GM12801 (cell line): Measurements from ENCODE around the gene ATXN1L.

Experiments used
- TF ChIP-seq, protein P1 (sequence below): IDR thresholded peaks from one replicate; pipeline ENCODE4 v1.5.1; 2011; ENCODE audit warnings: control low read depth; ENCODE audit not compliant: insufficient read length; ENCODE audit errors: extremely low read depth

ATXN1L gene

DNA sequence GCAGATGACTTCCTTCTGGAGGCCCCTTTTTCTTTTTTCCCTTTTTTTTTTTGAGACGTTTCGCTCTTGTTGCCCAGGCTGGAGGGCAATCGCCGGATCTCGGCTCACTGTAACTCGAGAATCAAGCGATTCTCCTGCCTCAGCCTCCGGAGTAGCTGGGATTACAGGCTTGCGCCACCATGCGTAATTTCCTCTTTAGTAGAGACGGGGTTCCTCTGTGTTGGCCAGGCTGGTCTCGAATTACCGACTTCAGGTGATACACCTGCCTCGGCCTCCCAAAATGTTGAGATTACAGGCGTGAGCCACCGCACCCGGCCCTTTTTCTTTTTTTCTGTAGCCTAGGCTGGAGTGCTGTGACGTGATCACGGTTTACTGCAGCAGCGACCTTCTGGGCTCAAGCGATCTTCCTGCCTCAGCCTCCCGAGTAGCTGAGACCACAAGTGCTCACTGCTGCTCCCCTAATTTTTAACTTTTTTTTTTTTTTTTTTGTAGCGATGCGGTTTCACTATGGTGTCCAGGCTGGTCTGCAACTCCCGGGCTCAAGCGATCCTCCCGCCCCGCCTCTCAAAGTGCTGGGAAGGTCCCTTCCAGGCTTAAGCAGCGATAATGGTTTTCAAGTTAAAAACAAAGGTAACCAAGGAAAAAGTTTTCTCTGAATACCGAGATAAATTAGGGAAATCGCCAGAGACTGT, 48.6 kb downstream of the ATXN1L start:
- TF ChIP-seq, protein P1, sequence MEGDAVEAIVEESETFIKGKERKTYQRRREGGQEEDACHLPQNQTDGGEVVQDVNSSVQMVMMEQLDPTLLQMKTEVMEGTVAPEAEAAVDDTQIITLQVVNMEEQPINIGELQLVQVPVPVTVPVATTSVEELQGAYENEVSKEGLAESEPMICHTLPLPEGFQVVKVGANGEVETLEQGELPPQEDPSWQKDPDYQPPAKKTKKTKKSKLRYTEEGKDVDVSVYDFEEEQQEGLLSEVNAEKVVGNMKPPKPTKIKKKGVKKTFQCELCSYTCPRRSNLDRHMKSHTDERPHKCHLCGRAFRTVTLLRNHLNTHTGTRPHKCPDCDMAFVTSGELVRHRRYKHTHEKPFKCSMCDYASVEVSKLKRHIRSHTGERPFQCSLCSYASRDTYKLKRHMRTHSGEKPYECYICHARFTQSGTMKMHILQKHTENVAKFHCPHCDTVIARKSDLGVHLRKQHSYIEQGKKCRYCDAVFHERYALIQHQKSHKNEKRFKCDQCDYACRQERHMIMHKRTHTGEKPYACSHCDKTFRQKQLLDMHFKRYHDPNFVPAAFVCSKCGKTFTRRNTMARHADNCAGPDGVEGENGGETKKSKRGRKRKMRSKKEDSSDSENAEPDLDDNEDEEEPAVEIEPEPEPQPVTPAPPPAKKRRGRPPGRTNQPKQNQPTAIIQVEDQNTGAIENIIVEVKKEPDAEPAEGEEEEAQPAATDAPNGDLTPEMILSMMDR: no peak

DNA sequence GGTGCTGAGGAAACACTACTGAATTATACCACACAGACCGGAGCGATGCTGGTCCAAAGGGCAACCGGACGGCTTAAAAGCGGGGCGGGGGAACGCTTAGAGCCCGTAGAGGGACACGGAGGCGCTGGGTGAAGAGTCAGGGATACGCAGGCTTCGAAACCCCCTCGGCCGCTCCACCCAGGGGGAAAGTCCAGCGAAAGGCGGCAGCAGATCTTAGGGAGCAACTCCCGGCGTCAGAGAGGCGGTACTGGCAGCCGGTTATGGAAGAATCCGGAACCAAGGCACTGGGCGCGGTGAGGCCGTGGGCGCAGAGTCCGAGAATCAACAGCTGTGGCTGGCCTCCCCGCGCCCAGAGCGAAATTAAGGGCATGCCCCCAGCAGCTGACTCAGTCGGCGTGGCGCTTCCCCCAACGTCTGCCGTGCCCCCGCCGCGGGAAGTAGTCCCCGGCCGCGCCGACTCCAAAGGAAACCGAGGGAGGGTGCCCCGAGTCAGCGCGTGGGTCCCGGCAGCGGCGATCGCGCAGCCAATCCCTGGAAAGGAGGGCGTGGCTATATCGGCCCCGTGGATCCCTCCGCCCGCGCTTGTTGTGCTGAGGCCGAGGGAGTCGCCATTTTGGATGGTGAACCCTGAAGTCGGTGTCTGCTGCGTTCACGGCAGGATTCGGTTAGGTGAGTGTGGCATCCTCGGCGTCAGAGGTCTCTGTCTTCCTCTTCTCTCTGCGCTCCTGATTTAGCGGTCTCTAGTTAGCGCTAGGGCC, 49.3 kb downstream of the ATXN1L start, which contains the start of gene IST1:
IST1 (plus strand) TSS at position 611 of the 758 bp plus-strand sequence. CDS start 20,110 bp downstream, outside the sequence.
- TF ChIP-seq, protein P1: no peak

DNA sequence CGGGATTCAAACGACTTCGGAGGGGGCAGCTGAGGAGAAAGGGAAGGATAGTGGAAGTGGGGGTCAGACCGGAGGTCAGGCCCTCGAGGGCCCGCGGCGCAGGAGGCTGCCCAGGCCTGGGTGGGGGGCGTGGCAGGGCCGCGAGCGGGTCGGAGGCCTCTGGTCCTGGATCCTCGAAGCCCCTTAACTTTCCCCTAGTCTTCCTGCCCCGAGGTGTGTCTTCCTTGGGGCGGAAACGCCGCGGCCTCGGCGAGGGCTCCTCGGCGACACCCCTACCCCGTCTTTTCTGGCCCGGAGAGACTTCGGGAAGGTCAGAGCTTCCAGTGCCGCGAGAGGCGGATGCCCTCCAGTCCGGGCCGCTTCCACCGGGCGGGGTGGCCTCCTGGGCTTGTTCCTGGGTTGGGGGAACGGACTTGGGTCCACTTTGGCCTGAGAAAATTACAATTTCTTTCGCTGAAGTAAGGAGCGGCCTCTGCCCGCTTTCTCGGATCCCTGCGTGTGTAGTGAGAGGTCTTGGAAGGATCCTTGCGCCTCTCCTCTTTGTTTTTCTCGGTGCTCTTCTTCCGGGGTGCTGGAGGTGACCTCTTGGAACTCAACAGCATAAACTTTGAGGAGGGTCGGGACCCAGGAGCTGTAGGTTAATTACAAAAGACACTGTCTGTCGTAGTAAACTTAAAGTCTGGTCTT, 50.0 kb downstream of the ATXN1L start:
- TF ChIP-seq, protein P1: no peak

DNA sequence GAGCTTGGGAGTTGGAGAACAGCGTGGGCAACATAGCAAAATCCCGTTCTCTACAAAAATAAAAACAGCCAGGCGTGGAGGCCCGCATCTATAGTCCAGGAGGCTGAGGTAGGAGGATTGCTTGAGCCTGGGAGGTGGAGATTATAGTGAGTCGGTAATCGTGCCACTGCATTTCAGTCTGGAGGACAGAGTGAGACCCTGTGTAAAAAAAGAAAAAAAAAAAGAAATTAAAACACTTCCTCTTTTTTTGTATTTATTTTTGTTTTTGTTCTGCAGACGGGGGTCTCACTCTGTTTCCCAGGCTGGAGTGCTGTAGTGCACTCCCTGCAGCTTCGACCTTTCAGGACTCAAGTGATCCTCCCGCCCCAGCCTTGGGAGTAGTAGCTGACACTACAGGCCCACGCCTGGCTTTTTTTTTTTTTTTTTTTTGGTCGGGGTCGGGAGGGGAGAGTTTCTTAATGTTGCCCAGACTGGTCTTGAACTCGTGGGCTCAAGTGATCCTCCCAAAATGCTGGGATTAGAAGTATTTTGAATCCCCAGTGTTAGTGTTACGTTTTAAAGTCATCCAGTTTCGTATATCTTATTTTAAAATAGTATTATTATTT, 51.1 kb downstream of the ATXN1L start:
- TF ChIP-seq, protein P1: no peak

DNA sequence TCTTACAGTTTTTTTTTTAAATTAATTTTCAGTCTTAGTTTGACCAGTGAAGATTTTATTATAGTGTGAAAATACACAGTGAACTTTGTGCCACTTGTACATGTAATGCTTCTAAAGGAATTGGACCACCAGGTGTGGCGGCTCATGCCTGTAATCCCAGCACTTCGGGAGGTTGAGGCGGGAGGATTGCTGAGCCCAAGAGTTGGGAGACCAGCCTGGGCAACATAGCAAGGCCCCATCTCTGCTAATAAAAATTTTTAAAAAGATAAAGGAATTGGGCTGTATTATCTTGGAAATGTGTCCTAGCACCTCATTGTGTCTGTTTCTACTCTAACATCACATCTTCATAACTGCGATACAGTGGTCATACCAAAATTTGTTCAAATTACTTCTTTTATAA, 53.4 kb downstream of the ATXN1L start:
- TF ChIP-seq, protein P1: no peak

DNA sequence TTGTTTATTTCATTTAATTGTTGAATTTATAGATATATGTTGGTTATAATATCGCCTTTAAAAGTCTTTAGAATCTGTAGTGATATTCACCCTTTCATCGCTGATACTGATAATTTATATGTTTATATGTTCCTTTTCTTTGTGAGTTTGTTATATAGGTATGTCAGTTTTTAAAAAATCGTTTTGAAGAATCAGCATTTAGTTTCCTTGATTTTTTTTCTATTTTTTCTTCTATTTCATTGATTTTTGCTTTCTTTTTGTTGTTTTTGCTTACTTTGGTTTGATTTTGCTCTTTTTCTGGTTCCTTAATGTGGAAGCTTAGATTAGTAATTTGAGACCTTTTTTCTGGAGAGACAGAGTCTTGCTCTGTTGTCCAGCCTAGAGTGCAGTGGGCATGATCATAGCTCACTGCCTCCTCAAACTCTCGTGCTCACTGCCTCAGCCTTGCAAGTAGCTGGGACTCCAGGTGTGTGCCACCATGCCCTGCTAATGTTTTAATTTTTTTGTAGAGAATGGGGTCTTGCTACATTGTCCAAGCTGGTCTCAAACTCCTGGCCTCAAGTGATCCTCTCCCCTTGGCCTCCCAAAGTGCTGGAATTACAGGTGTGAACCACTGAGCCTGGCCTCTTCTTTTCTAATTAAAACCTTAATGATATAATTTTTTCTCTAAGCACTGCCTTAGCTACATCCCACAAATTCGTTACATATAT, 57.0 kb downstream of the ATXN1L start:
- TF ChIP-seq, protein P1: no peak
